Non-pigmented ciliary epithelial cell (primary cell): Measurements from ENCODE around the gene NEK10.
"Not testable (repeated sequence)": the region's sequence is repeated elsewhere in the genome, so short reads cannot be mapped to it uniquely, and the experiment has no call there.

Experiments
- DNase-seq: peaks from one replicate; pipeline ENCODE4 v3.0.0-alpha.2; 2010; ENCODE audit warnings: low read depth

NEK10 gene

GRCh38 chr3:27317096-27317495, 52.1 kb downstream of the NEK10 start:
- DNase-seq, result no peak

DNA sequence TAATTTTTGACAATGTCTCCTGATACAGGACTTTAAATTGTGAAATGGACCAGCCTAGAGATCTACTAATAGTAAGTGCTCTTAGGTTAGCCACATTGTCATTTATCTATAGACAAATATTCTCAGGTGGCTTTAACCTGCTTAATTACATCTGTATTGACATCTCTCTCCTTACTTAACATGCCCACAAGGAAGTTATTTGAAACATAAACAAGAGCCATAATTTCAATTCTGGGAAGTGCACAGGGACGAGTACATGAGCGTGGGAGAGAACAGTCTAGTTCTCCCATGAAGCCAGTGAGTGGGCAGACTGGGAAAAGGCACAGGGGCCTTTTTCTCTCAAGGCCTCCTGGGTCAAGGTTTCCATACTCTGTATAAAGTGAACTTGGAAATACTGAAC, 54.2 kb downstream of the NEK10 start:
- no peak for DNase-seq

GRCh38 chr3:27312044-27312668, 57.0 kb downstream of the NEK10 start:
- DNase-seq, result peak; percentile 65

DNA sequence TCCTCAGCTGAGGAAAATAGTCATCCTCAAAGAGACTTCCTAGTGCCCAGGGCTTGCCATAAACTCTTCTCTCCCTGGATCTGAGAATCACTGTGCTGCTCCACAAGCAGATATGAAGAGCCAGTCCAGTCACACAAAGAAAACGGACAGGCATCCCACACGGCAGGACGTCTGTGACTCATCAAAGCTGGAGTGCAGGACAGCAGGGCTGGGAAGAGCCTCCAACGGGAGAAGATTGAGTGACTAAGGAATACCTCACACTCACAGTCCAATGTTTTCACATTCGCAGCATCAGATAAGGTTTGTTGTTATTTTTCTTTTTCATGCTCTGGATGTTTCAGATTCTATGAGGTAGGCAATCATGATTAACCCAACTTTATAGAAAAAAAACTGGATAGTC, 57.8 kb downstream of the NEK10 start:
- DNase-seq, result peak; percentile 98

DNA sequence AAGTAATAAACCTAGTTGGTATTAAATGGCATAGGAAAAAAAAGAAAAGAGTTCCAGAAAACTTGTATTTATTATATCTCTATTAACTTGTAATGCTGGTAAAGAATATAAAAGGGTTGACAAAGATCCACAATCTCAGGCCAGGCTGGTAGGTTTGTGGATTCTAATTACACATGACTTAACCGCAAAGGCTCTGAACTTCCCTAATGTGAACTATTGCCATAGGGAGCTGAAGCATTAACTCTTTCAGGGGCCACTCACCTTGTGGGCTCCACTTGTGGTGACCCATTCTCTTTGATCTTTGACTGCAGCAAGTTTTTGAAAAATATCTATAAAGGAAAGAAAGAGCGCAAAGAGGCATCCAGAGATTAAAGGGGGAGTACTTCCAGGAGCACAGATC, 58.5 kb downstream of the NEK10 start:
- DNase-seq, result no peak

- DNase-seq, result no peak
Observed at GRCh38 chr3:27307566-27307965, 61.6 kb downstream of the NEK10 start.

DNA sequence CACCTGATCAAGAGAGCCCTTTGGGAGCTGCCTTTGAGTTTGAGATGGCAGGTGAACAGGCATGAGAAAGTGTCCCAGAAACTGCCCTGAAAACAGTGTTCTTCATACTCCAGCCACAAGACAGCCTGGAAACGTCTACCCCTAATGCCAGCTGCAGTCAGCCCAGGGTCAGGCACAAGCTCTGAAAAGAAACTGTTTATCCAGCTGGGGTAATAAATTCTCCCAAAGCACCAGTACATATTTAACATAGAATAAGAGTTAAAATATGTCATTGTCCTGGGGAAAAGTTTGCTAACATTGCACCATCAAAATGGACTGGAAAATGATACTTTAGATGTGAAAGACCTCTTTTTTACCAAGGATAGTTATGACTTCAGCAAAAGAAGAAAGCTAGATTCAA, 66.3 kb downstream of the NEK10 start:
- no peak for DNase-seq

DNA sequence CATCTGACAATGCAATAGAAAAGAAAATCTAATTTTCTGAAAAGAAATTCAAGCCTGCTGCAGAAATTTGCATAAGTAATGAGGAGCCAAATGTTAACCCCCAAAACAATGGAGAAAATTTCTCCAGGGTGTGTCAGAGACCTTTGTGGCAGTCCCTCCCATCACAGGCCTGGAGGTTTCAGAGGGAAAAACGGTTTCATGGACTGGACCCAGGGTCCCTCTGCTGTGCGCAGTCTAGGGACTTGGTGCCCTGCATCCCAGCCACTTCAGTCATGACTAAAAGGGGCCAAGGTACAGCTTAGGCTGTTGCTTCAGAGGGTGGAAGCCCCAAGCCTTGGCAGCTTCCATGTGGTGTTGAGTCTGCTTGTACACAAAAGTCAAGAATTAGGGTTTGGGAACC, 70.2 kb downstream of the NEK10 start:
- DNase-seq, result not testable (repeated sequence)

GRCh38 chr3:27293939-27294338, 75.2 kb downstream of the NEK10 start:
- DNase-seq, result no peak

GRCh38 chr3:27290760-27291159, 78.4 kb downstream of the NEK10 start:
- no peak for DNase-seq

DNA sequence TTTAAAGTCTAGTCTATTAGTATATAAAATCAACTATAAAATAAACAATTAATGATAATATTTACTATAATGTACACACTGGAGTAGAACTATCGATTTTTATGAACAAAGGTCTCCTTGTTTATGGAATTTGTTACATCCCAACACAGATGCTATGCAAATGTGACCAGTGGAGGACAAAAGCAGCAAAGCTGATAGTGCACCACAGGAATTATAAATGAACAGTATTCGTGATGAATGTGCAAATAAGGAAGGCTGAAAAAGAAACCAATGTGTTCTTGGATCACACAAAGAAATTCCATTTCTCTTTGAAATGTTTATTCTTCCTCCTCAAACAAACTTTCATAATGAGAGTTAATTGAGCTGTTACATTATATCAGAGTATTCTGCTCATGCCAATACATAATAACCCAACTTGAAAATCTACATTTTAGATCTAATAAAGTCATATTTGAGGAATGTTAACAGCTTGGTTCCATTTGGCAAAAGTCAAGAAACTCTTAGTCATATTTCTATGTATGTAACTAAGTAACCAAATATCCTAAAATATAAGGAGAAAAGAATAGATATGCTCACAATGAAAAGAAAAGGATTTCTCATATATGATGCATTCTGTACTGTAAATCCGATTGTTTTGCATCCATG, 79.3 kb downstream of the NEK10 start:
- DNase-seq, result no peak

DNA sequence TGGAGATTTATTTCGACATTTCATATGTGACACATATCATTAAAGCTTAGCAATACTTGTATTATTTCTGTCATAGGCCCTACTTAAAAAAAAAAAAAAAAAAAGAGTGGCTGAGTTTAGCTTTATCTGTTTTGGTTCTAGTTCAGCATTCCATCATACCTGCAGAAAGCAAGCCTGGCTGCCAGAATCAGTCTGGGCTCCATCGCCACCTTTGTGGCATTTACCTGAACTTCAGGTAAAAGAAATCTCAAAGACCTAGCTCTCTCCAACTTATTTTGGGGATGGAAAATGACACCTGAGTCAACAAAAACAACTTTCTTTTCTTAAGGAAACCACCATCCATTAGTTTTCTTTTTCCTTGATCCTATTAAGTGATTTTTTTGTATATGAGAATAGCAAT, 82.1 kb downstream of the NEK10 start:
- no peak for DNase-seq

GRCh38 chr3:27286467-27286866, 82.7 kb downstream of the NEK10 start:
- DNase-seq, result not testable (repeated sequence)

GRCh38 chr3:27285668-27286067, 83.5 kb downstream of the NEK10 start:
- DNase-seq, result no peak

- DNase-seq, result no peak
Observed at GRCh38 chr3:27281671-27282150, 87.5 kb downstream of the NEK10 start.

- no peak for DNase-seq
Observed at GRCh38 chr3:27279123-27279522, 90.1 kb downstream of the NEK10 start.

GRCh38 chr3:27278383-27279055, 90.7 kb downstream of the NEK10 start:
- no peak for DNase-seq

GRCh38 chr3:27275441-27275990, 93.7 kb downstream of the NEK10 start:
- DNase-seq, result no peak

GRCh38 chr3:27271890-27272289, 97.3 kb downstream of the NEK10 start:
- DNase-seq, result no peak

DNA sequence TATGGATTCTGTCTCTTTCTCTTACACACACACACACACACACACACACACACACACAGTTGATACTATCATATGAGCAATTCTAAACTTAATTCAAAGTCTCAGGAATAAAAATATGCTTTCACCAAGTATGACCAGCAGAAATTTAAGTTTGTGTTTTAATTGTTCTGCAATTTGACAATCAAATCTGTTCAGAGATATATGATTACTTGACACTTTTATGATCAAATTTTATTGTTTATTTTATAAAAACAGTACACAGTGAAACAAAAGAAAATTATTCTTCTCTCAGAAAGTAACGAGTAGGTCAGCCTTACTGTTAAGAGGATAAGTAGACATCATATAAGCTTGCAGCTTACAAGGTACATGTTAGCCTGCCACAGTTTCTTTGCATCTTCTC, 114.3 kb downstream of the NEK10 start:
- no peak for DNase-seq

- peak; percentile 10 for DNase-seq
Observed at GRCh38 chr3:27253831-27254230, 115.4 kb downstream of the NEK10 start.

GRCh38 chr3:27253391-27253790, 115.8 kb downstream of the NEK10 start:
- DNase-seq, result no peak

- no peak for DNase-seq
Observed at GRCh38 chr3:27252646-27253045, 116.5 kb downstream of the NEK10 start.
